HL-60 (cell line): ENCODE measurements around the gene RNF121.

ENCODE experiments used
- DNase-seq, 2 experiments: peaks; one replicate each; pipeline ENCODE4 v3.0.0-alpha.2; 2010 to 2020; ENCODE audit warnings: low read depth in 1 of 2, low spot score in 1 of 2
- H3K27ac ChIP-seq: fragments of 250-450 bp; sonication (Bioruptor Pico); replicated peaks from 2 replicates; pipeline ENCODE4 v1.5.1; 2020; ENCODE audit warnings: mild to moderate bottlenecking, moderate library complexity
- H3K27me3 ChIP-seq: fragments of 250-450 bp; sonication (Bioruptor Pico); 2 replicates; pipeline ENCODE4 v1.5.1; 2021; ENCODE audit warnings: mild to moderate bottlenecking, moderate library complexity; ENCODE audit not compliant: insufficient read depth, poor library complexity, severe bottlenecking
- H3K4me3 ChIP-seq: replicated peaks from 2 replicates; pipeline ENCODE4 v1.5.1; 2011; ENCODE audit warnings: mild to moderate bottlenecking, control low read depth, low read length; ENCODE audit not compliant: insufficient read depth
- GABPA ChIP-seq: IDR thresholded peaks from 2 replicates; pipeline ENCODE4 v1.6.1; 2012; ENCODE audit warnings: low read depth
- POLR2AphosphoS5 ChIP-seq: IDR thresholded peaks from 2 replicates; pipeline ENCODE4 v1.6.1; 2012; ENCODE audit warnings: low read depth
- SPI1 ChIP-seq: IDR thresholded peaks from 2 replicates; pipeline ENCODE4 v1.6.1; 2012; ENCODE audit warnings: low read depth, mild to moderate bottlenecking, borderline replicate concordance
- TF ChIP-seq, protein P1 (sequence below): IDR thresholded peaks from 2 replicates; pipeline ENCODE4 v1.6.1; 2012; ENCODE audit warnings: low read depth; ENCODE audit not compliant: insufficient replicate concordance
- TF ChIP-seq, protein P2 (sequence below): IDR thresholded peaks from one replicate; pipeline ENCODE4 v1.5.1; 2011; ENCODE audit warnings: low read length, control low read depth, inconsistent platforms; ENCODE audit not compliant: insufficient read depth

The RNF121 gene

DNA sequence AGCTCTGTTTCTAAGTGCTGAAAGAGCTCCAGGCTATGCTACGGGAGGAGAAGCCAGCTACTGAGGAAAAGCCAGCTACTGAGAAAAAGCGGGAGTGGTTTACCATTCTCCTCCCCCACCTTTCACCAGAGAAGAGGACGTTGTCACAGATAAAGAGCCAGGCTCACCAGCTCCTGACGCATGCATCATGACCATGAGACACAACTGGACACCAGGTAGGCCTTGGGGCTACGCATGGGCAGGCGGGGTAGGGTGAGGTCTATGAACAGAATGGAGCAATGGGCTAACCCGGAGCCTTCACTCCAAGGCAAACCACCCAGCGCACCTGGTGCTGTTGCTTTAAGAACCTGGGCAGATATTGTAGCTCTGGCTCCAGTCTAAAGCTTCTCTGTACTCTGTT, 71.0 kb downstream of the RNF121 start:
- H3K27me3 ChIP-seq: no peaks in the 10 kb centered on the region
- TF ChIP-seq, protein P1, sequence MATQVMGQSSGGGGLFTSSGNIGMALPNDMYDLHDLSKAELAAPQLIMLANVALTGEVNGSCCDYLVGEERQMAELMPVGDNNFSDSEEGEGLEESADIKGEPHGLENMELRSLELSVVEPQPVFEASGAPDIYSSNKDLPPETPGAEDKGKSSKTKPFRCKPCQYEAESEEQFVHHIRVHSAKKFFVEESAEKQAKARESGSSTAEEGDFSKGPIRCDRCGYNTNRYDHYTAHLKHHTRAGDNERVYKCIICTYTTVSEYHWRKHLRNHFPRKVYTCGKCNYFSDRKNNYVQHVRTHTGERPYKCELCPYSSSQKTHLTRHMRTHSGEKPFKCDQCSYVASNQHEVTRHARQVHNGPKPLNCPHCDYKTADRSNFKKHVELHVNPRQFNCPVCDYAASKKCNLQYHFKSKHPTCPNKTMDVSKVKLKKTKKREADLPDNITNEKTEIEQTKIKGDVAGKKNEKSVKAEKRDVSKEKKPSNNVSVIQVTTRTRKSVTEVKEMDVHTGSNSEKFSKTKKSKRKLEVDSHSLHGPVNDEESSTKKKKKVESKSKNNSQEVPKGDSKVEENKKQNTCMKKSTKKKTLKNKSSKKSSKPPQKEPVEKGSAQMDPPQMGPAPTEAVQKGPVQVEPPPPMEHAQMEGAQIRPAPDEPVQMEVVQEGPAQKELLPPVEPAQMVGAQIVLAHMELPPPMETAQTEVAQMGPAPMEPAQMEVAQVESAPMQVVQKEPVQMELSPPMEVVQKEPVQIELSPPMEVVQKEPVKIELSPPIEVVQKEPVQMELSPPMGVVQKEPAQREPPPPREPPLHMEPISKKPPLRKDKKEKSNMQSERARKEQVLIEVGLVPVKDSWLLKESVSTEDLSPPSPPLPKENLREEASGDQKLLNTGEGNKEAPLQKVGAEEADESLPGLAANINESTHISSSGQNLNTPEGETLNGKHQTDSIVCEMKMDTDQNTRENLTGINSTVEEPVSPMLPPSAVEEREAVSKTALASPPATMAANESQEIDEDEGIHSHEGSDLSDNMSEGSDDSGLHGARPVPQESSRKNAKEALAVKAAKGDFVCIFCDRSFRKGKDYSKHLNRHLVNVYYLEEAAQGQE: no peak
- TF ChIP-seq GABPA: no peak
- TF ChIP-seq POLR2AphosphoS5: no peak
- TF ChIP-seq SPI1: no peak
- TF ChIP-seq, protein P2, sequence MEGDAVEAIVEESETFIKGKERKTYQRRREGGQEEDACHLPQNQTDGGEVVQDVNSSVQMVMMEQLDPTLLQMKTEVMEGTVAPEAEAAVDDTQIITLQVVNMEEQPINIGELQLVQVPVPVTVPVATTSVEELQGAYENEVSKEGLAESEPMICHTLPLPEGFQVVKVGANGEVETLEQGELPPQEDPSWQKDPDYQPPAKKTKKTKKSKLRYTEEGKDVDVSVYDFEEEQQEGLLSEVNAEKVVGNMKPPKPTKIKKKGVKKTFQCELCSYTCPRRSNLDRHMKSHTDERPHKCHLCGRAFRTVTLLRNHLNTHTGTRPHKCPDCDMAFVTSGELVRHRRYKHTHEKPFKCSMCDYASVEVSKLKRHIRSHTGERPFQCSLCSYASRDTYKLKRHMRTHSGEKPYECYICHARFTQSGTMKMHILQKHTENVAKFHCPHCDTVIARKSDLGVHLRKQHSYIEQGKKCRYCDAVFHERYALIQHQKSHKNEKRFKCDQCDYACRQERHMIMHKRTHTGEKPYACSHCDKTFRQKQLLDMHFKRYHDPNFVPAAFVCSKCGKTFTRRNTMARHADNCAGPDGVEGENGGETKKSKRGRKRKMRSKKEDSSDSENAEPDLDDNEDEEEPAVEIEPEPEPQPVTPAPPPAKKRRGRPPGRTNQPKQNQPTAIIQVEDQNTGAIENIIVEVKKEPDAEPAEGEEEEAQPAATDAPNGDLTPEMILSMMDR: no peak
- no peak for DNase-seq
- H3K27ac ChIP-seq: no peak overlapping the region
- H3K4me3 ChIP-seq: no peak overlapping the region

DNA sequence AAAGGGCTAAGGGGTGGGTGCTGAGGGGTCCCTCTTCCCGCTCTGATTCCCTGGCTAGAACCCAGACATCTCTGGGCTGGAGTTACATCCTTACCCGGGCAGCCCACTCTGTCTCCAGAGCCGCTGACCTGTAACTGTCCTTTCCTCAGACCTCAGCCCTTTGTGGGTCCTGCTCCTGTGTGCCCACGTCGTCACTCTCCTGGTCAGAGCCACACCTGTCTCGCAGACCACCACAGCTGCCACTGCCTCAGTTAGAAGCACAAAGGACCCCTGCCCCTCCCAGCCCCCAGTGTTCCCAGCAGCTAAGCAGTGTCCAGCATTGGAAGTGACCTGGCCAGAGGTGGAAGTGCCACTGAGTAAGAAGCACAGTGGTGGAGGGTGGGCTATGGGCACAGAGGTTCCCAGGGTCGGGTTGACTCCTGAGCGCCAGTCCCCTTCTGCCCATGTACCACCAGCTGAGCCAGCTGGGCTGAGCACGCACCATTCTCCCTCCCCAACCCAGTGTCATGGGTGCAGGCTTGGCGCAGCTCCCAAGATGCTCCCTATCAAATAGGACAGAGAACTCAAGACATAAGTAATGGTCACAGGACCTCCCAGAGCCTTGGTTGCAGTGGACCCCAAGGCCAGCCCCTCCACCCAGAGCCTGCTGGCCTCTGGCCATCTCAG, 71.5 kb downstream of the RNF121 start:
- DNase-seq: no peak
- no peaks in the 10 kb centered on the region for H3K27me3 ChIP-seq
- TF ChIP-seq, protein P1: no peak
- TF ChIP-seq POLR2AphosphoS5 (no peak), SPI1 (no peak), GABPA (no peak)
- TF ChIP-seq, protein P2: no peak
- H3K4me3 ChIP-seq: no peak overlapping the region
- no peak overlapping the region for H3K27ac ChIP-seq

DNA sequence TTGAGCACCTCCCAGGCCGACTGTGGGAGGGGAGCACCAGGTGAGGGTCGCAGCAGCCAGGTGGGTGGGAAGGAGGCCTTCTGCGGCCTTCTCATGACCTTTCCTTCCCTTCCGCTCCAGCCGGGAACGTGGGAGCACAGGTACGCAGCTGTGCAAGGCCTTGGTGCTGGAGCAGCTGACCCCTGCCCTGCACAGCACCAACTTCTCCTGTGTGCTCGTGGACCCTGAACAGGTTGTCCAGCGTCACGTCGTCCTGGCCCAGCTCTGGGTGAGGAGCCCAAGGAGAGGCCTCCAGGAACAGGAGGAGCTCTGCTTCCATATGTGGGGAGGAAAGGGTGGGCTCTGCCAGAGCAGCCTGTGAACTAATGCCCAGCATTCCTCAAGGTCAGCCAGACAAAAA, 72.4 kb downstream of the RNF121 start:
- H3K4me3 ChIP-seq: no peak overlapping the region
- DNase-seq: no peak
- no peaks in the 10 kb centered on the region for H3K27me3 ChIP-seq
- TF ChIP-seq SPI1: no peak
- TF ChIP-seq, protein P2: no peak
- TF ChIP-seq, protein P1: no peak
- TF ChIP-seq GABPA: no peak
- no peak; the same call in 1 of the 2 replicates for TF ChIP-seq POLR2AphosphoS5
- no peak overlapping the region for H3K27ac ChIP-seq
